HG03378 (cell line): ENCODE results near the gene ACSL5.
"Not testable (repeated sequence)": the region's sequence is repeated elsewhere in the genome, so short reads cannot be mapped to it uniquely, and the experiment has no call there.

ENCODE experiments used
- ATAC-seq: cut with Tn5 transposase; IDR thresholded peaks from one replicate; pipeline ENCODE4 v1.9.1; 2021; ENCODE audit warnings: mild to moderate bottlenecking, moderate library complexity; ENCODE audit not compliant: unreplicated experiment

Gene ACSL5

DNA sequence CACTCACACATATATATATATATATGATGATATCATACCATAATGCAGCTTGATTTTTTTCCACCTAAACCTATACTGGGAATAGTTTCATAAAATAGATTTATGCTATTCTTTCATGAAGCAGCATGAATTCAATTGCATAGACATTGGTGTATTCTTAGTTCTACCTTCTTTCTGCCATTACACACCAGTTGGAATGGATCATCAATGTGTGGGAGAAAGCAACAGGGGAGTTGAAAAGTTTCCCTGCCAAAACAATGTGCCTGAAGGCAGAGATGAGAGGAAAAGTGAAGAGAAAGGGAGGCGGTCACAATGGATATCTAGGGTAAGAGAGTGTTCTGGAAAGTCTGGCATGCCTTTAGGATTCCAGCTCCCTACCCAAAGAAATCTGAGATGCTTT lies 25.2 kb upstream of the ACSL5 start:
- no peak for ATAC-seq

DNA sequence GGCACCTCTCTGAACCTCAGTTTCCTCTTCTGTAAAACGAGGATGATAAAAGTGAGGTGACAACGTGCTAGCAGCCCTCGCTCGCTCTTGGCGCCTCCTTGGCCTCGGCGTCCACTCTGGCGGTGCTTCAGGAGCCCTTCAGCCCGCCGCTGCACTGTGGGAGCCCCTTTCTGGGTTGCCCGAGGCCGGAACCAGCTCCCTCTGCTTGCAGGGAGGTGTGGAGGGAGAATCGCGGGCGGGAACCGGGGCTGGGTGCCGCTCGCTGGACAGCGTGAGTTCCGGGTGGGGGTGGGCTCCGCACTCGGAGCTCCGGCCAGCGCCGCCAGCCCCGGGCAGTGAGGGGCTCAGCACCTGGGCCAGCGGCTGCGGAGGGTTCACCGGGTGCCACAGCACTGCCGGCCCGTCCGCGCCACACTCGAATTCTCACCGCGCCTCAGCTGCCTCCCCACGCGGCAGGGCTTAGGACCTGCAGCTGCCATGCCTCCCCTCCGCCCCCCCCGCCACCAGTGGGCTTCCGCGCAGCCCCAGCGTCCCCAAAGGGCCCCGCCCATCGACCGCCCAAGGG lies 24.3 kb upstream of the ACSL5 start:
- no peak for ATAC-seq

DNA sequence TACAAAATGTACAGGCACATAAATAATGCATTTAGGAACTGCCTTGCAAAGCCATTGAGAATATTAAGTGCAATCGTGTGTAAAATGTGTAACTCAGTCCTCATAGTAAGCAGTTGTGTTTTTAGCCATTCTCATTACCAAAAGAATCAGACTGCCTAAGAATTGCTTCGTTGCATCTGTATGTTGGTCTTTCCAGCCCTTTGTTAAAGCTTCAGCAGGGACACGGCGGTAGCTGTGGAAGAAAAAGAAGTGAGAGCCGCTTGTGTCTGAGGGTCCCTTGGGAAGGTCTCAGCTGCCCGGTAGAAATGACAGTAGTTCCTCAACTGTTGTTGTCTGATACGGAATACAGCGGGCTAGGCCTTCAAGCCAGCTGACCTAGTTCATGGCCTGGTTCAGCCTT lies 22.8 kb upstream of the ACSL5 start:
- no peak for ATAC-seq

DNA sequence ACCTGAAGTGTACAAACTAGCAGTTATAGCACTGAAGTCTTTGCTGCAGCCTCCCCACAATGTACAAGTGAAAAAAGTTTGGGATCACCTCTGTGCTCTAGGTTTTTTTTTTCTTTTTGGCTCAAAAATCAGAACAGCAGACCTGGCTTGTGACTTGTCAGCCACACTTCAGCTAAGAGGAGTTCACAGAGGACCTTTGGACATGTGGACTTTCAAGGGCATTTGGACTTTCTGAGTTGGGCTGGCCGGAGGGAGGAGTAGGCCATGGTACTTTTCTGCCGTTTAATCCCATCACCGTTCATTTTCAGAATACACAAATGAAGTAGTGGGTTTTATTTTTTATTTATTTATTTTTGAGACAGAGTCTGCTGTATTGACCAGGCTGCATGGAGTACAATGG lies 21.9 kb upstream of the ACSL5 start:
- no peak for ATAC-seq

DNA sequence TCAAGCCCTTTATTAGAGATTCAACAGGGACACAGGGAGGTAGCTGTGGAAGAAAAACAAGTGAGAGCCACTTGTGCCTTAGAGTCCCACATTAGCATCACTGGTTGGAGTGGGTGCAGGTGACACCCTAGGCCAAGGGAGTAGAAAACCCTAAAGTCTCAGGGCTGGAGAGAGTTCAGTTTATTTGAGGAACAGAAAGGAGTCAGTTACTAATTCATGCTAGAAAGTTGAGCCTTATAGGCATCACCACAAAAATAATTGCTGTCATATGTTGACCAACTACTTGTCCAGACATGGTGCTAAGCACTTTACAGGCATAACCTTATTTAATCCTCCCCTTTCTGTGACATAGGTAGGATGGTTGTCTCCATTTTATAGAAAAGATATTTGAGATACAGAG lies 20.9 kb upstream of the ACSL5 start:
- no peak for ATAC-seq

DNA sequence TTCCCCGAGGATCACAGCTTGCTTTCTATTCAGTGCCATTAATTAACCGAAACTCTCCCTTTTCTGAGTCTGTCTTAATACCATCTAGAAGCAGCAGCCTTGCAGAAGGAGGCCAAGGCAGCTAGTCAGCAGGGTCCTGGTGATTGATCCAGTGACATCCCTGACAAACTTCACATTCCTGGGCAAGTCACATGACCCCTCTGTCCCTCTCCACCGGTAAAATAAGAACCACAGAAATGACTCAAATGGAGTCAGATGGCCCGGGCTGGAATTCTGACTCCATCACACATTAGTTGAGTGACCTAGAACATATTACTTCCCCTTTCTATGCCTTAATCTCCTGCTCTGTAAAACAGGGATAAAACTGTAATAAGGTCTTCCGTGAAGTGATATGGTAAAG lies 17.2 kb upstream of the ACSL5 start:
- no peak for ATAC-seq

DNA sequence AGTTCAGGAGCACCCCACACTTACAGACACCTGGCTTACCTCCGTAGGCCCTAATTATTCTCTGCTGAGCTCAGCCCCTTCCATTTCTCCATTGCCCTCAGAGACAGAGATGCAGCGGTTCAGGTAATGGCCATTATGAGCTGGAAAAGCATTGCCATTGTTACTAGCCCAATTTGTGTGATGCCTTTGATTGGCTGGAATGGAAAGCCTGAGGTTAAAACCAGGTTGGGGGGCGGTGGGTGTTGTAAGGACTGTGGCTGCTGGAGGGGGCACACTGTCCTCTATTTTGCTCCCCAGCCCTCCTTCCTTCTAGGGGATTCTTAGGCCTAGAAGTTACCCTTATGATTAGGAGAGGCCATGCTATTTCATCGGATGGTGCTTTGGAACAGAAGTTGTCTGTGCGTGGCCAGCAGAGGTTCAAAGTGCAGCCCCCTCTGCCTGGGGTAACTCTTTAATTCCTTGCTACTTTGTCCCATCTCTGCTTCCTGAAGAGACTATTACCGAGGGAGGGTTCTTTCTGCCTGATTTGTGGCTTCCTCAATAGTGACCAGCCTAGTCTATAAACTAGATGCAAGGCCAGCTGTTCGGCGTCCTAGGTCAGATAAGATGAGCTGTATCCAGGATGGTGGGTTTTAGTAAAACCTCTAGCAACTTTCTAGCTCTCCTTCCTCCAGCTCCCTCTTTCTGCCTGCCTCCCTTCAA lies 14.2 kb upstream of the ACSL5 start:
- ATAC-seq, result no peak

DNA sequence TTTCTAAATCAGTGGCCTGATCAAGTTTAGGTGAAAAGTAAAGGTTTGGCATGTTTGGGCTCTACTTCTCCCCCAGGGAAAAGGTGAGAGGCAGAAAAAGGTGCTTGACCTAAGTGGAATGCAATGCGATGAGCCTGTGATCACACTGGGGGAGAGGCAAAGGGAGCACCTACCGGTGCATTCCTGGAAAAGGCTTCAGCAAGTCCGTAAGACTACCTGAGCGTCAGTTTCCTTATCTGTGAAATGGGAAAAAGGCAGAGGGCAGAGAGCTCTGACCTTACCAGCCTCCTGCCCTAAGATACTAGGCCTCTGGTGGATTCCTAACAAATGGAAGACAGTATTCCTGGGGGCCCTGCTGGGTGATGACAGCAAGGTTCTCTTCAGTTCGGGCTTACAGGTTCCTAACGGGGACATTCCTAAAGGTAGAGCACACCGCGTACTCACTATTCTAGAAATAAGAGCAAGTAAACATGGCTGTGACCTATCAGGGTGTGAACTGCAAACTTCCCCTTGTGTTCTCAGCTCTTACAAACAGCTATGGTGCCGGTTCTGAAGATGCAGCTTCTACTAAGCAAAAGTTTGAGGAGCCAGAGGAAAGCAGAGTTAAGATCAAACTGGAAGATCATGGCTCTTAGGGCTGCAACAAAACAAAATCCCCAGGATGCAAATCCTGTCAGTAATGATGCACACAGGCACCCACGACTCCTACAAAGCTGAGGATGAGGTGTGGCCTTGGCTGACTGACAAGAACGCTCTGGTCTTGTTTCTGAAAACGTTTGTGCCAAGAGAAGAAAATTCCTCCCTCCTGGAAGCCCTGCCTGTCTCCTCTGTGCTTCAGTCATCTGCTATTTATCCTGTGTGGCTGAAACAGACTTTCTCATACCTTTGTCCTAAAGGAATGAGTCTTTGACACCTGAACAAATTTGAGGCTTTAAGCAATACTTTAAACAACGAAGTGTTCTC lies 13.3 kb upstream of the ACSL5 start:
- ATAC-seq, result no peak

DNA sequence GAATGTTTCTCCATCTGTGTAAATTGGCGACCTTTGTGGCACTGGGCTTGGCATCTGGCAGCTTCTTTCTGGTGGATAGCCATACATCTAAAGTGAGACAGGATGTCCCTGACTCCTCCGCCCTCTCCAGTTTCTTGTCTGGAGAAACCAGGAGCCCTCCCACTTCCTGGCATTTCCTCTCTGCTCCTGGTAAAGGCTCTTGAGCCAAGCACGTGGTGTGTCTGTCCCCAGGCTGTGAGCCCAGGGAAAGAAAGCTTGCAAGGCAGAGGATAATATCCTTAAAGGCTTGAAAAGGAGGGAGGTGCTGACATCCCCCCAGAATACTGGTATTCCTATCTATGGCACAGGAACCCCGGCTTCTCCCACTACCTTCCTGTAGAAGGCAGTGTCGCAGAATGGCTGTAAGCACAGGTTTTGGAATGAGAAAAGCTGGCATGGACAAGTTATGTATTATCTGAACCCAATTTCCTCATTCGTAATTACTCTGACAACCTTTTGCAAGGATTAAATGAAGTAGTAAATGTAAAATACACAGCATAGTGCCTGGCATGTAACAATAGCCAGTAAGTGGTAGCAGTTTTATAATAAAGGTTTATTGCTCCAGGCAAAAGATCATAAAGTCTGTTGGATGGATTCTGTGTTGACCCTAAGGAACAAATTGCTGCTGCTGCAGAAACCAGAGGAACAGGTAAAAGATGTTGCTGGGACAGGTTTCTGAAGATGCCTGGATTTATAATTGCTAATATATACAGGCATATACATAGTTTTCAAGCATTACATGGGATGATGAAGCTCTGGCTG lies 11.8 kb upstream of the ACSL5 start:
- ATAC-seq, result no peak

DNA sequence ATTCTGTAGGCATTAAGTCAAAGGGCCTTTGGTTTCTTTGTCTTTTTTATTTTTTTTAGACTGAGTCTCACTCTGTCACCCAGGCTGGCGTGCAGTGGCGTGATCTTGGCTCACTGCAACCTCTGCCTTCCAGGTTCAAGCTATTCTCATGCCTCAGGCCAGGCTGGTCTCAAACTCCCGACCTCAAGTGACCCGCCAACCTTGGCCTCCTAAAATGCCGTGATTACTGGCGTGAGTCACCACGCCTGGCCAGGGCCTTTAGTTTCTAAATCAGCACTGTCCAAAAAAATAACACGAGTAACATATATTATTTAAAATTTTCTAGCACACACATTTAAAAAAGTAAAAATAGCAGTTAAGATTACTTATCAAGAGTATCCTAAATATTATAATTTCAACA lies 11.1 kb upstream of the ACSL5 start:
- no peak for ATAC-seq

DNA sequence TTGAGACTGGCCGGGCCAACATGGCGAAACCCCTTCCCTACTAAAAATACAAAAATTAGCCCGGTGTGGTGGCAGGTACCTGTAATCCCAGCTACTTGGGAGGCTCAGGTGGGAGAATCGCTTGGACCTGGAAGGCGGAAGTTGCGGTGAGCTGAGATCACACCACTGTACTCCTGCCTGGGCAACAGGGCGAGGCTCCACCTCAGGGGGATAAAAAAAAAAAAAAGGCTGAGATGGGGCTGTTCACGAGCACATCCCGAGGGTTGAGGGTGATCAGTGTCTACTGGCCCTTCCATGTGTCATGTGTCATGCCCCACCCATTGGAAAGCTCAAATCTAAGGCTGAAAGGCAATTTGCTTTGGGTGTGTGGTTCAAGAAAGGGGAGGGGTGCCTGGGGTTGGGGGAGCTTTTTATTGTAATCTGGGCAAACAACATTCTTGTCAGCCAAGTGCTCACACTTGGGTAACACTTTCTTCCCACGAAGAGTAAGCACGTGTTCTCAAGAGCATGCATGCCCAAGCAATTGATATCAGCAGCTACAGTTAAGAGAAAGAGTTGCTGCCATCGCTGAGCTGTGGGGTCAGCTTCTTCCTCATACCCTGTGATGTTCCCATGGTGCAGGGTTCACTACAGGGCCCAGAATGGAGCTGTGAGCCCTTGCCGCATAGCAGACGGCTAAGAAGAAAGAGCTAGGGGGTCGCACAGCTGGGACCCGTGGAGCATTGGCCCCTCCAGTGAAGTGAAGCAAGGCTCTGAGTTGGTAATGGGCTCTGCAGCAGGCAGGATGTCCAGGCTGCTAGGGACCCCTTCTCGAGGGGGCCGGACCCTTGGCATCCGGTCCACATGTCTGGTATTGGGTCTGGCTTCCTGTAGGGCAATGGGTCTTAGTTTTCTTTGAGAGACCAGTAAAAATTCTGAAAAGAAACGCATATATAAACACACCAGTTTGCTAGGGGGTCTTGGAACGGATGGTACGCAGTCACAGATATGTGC lies 9.9 kb upstream of the ACSL5 start:
- ATAC-seq, result no peak

DNA sequence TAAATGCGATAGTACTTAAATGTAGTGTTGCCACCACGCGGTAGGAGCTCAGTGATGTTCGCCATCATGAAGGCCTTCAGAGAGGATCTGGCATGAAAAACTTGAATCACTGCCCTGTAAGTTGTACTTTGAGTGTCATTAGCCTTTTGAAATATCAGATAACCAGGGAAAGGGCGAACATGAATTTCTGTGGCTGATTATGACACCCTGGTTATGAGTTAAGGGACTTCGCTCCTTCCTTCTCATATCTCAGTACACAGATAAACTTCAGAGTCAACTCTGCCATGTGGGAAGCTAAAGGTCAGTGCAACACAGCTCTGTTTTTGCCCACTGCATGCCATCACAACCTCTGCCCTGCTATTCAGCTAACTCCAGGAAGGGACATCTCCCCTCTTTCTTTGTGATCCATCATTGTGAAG lies 8.9 kb upstream of the ACSL5 start:
- ATAC-seq, result no peak

DNA sequence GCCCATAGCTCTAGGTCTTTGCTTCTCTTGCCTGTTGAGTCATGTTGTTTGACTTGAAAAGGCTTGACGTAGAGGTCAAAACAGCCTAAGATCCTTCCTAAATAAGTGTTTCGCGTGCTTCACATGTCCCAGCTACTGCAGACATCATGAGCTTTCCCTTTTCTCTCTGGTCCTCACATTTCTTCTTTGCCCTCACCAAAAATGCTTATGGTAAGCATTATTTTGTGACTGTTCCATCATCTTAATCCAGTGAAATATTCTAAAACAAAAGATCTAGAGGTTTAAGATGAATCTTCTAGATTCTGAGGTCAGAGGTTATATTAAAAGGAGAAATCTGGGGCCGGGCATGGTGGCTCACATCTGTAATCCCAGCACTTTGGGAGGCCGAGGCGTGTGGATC lies 8.5 kb upstream of the ACSL5 start:
- ATAC-seq, result no peak

DNA sequence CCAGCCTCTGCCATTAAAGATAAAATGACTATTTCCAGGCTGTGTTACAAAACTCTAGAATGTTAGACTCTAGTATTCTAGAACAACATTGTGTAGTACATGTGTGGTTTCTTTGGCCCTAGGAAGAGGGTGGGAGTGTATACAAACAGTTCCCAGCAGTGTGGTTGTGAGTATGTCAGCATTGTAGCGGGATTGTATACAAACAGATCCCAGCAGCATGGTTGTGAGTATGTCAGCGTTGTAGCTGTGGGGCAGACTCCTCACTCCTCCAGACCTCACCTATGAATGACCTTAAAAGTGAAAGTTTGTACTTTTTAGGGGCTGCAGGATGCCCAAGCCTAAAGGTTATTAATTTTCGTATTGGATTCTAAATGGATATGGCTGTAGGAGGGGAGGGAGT lies 6.9 kb upstream of the ACSL5 start:
- no peak for ATAC-seq

DNA sequence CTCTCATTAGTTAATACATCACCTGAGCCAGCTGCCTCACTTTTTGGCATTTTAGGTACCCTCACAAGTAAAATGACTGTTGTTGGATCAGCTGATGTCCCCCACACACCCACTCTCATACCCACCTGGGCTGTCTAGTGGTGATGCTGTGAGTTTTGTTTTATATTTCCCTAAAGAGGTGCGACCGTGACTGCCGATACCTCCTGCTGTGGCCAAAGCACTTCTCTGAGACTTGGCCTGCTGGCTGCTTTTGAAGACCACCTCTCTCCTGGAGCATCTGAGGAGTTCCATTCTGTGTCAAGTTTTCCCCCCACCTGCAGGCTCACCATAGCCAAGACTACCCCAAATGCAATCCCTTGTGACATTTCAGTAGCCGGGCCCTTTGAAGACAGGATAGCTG lies 6.4 kb upstream of the ACSL5 start:
- ATAC-seq, result no peak

DNA sequence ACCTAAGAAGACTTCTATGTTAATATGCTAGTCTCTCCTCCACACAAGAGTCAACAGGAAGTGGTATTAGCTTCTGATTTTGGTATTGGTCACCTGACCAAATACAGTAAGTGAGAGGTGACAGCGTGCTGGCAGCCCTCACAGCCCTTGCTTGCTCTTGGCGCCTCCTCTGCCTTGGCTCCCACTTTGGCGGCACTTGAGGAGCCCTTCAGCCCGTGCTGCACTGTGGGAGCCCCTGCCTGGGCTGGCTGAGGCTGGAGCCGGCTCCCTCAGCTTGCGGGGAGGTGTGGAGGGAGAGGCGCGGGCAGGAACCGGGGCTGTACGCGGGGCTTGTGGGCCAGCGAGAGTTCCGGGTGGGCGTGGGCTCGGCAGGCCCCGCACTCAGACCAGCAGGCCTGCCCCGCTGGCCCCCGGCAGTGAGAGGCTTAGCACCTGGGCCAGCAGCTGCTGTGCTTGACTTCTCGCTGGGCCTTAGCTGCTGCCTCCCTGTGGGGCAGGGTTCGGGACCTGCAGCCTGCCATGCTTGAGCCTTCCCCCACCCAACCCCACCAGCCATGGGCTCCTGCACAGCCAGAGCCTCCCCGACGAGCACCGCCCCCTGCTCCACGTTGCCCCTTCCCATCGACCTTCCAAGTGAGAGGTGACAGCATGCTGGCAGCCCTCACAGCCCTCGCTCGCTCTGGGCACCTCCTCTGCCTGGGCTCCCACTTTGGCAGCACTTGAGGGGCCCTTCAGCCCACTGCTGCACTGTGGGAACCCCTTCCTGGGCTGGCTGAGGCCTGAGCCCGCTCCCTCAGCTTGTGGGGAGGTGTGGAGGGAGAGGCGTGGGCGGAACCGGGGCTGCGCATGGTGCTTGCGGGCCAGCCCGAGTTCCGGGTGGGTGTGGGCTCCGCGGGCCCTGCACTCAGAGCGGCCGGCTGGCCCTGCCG lies 4.2 kb upstream of the ACSL5 start:
- ATAC-seq, result peak; percentile 95

DNA sequence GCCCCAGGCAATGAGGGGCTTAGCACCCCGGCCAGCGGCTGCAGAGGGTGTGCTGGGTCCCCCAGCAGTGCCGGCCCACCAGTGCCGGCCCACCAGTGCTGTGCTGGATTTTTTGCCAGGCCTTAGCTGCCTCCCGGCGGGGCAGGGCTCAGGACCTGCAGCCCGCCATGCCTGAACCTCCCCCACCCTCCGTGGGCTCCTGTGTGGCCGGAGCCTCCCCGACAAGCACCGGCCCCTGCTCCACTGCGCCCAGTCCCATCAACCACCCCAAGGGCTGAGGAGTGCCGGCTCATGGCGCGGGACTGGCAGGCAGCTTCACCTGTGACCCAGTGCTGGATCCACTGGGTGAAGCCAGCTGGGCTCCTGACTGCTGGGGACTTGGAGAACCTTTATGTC lies 3.5 kb upstream of the ACSL5 start:
- no peak for ATAC-seq

DNA sequence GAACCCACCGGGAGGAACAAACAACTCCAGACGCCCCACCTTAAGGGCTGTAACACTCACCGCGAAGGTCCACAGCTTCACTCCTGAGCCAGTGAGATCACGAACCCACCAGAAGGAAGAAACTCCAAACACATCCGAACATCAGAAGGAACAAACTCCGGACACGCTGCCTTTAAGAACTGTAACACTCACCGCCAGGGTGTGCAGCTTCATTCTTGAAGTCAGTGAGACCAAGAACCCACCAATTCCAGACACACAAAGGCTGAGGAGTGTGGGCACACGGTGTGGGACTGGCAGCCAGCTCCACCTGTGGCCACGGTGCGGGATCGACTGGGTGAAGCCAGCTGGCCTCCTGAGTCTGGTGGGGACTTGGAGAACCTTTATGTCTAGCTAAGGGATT lies 2.6 kb upstream of the ACSL5 start:
- not testable (repeated sequence) for ATAC-seq
